Renal cortex interstitium (tissue), 11 donors: ENCODE measurements around the gene GPC5. TPM values are rescaled to one million over a fixed set of nuclear protein-coding genes. Genes with fewer than 3 reads are reported as not detected.

ENCODE experiments used
- DNase-seq, 11 donors: peaks; one replicate each; pipeline ENCODE4 v3.0.0-alpha.2; 2013; ENCODE audit warnings: low read depth in 9 of 11, low spot score in 4 of 11; ENCODE audit errors: extremely low read depth in 1 of 11
- polyA plus RNA-seq, 3 donors: library from polyadenylated mRNA; unstranded; fragments of 120-200 nt; gene quantifications; one replicate each; pipeline ENCODE4 v1.2.1, GENCODE V29; 2013; ENCODE audit not compliant: insufficient read length in 3 of 3

Gene GPC5
- polyA plus RNA-seq, 3 donors: 3.5 to 4.5 (median 4.4) TPM

GRCh38 chr13:92407858-92408257, 1009.4 kb downstream of the GPC5 start:
- no peak for DNase-seq

- no peak for DNase-seq
These were observed 1014.1 kb downstream of the GPC5 start for GRCh38 chr13:92412481-92412880.

- no peak for DNase-seq
These were observed 1014.6 kb downstream of the GPC5 start for GRCh38 chr13:92412996-92413395.

- DNase-seq: no peak
These were observed 1015.0 kb downstream of the GPC5 start for GRCh38 chr13:92413452-92413851.

- DNase-seq: no peak
These were observed 1016.4 kb downstream of the GPC5 start for GRCh38 chr13:92414851-92415250.

GRCh38 chr13:92415781-92416180, 1017.4 kb downstream of the GPC5 start:
- no peak for DNase-seq

GRCh38 chr13:92418818-92419412, 1020.5 kb downstream of the GPC5 start:
- no peak for DNase-seq

GRCh38 chr13:92429231-92429630, 1030.8 kb downstream of the GPC5 start:
- DNase-seq: no peak

GRCh38 chr13:92433386-92433785, 1035.0 kb downstream of the GPC5 start:
- no peak for DNase-seq

GRCh38 chr13:92433963-92434362, 1035.5 kb downstream of the GPC5 start:
- DNase-seq: no peak

- no peak for DNase-seq
These were observed 1038.5 kb downstream of the GPC5 start for GRCh38 chr13:92436924-92437323.

GRCh38 chr13:92444244-92444643, 1045.8 kb downstream of the GPC5 start:
- DNase-seq: no peak

- DNase-seq: no peak
These were observed 1052.6 kb downstream of the GPC5 start for GRCh38 chr13:92451060-92451459.

GRCh38 chr13:92452840-92453239, 1054.4 kb downstream of the GPC5 start:
- DNase-seq: no peak

- no peak for DNase-seq
These were observed 1060.9 kb downstream of the GPC5 start for GRCh38 chr13:92459306-92459705.

- DNase-seq: no peak
These were observed 1062.1 kb downstream of the GPC5 start for GRCh38 chr13:92460479-92460878.

GRCh38 chr13:92461402-92461801, 1063.0 kb downstream of the GPC5 start:
- DNase-seq: no peak

GRCh38 chr13:92461831-92462230, 1063.4 kb downstream of the GPC5 start:
- DNase-seq: no peak

- DNase-seq: no peak
These were observed 1064.7 kb downstream of the GPC5 start for GRCh38 chr13:92463134-92463533.

GRCh38 chr13:92473765-92474475, 1075.5 kb downstream of the GPC5 start:
- DNase-seq: no peak

- no peak for DNase-seq
These were observed 1082.0 kb downstream of the GPC5 start for GRCh38 chr13:92480387-92480786.
